Iris pigment epithelial cell (primary cell): ENCODE data around the gene ZEB2.

Experiments
- DNase-seq: peaks from one replicate; pipeline ENCODE4 v3.0.0-alpha.2; 2011; ENCODE audit warnings: low read depth

ZEB2 gene

DNA sequence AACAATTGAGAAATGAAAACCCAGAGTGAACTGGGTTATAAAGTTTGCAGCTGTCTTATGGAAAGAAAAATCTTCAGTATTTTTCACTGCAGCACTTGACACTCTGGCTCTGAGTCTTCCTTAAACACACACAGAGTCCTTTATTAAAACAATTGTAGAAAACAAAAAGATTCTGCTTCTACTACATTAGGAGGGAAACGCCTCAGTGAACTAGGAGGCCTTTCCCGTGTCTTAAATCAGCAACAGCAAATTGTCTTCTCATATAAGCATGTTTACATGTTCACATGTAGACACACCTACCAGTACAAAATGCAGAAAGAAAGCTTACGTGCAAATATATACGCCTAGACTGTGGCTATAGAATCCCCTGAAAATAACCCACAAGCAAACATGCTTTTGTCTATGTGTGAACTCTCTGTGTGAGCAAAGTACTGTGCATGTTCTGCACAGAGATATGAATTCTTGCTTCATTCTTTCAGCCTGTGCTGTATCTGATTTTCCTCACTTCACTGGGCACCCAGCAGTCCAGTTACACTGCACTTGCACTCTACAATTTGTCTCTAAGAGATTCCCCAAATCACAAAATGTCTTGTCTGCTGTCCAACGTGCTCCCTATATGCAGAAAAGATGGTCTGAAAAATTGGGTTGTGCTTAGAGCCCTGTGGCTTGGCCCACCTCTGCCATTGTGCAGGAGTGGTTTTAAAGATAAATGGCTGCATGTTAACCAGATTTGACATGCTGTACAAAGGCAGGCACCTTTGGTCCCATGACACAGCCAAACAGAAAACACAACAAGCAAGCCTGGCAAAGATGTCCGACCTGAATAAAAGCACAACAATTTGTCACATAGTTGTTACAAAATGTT, 24.5 kb downstream of the ZEB2 start:
- DNase-seq: no peak

GRCh38 chr2:144493027-144493809, 26.7 kb downstream of the ZEB2 start:
- no peak for DNase-seq

DNA sequence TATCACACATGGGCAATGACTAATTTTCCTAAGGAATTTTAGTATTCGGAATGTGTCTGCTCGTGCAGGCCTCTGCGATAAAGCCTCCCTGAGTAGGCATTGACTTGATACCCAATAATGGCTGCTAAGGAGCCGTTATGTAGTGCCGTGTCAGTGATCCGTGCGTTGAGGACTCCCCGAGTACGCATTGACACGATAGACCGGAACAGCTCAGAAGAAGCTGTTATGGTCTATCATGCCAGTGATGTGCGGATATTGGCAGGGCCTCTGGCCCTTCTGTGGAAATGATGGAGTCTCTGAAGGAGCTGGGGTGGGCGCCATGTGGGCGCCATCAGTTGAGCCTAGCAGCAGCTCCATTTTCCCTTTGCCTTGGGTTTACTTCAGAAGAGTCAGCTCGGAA, 29.1 kb downstream of the ZEB2 start:
- DNase-seq: no peak

DNA sequence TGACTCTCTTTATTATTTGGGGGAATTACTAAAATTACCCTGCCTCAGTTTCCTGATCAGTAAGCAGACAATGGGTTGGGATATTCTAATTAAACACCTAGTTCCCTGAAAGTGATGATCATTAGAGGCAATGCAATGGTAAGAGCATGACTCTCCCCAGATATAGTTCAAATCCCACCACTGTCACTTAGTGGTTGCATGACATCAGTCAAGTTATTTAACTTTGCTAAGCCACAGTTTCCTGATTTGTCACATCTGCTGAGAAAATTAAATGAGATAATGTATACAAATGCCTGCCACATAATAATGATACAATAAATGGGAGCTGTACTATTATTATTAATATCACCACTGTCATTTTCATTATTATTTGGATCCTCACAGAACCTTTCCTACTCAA, 29.9 kb downstream of the ZEB2 start:
- no peak for DNase-seq

- no peak for DNase-seq
Measured at GRCh38 chr2:144489315-144489916, 30.5 kb downstream of the ZEB2 start.

GRCh38 chr2:144484201-144484948, 35.5 kb downstream of the ZEB2 start:
- DNase-seq: no peak

DNA sequence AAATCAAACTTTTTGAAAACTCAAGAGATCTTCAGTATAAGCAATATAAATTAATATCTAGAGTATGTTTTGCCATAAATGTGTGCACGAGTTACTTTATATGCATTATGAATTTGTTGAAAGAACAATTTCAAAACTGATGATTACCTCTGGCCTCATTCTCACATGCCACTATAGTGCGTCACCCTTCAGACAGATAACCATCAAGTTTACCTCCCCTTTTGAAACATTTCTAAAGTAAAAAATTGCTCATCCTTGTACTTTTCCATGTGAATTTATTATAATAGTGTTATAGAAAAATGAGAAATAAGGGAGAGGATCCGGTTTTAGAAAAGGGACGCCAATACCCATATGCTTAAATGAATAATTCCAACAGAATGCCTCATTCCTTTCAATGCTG, 38.3 kb downstream of the ZEB2 start:
- DNase-seq: peak; percentile 76

GRCh38 chr2:144481109-144481508, 38.8 kb downstream of the ZEB2 start:
- no peak for DNase-seq

DNA sequence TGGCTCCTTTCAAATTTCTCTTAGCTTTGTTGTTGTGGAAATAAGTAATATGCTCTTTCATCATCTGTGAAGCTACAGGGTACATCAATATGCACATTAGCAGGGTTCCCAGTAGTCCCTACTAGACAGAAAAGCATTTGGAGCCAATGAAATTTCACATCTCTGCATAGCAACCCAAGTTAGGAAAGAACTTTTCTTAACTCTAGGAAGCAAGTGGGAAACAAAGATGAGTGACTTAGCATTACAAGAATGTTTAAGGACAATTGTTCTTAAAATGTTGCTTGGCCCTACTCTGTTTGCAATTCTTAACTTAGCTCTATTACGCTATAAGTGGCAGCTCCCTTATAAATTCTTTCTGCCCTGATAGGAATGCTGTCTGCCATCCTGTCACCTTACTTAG, 39.6 kb downstream of the ZEB2 start:
- peak; percentile 83 for DNase-seq

DNA sequence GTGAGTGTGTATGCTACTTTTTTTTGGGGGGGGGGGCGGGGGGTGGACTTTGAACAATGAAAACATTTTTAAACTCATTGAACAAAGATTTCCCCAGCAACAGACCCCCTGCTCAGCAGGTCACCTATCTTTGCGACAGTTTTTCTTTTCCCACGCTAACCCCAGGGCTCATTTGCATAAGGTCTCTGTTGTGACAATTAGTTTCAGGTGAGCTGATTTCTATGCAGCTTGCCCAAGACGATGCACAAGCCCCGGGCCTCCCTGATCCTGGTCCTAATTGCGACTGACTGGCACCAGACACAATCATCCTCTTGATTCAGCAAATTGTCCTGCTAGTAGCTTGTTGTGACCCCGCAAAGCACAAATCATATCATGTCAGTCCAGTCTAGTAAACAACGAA, 40.3 kb downstream of the ZEB2 start:
- DNase-seq: no peak

DNA sequence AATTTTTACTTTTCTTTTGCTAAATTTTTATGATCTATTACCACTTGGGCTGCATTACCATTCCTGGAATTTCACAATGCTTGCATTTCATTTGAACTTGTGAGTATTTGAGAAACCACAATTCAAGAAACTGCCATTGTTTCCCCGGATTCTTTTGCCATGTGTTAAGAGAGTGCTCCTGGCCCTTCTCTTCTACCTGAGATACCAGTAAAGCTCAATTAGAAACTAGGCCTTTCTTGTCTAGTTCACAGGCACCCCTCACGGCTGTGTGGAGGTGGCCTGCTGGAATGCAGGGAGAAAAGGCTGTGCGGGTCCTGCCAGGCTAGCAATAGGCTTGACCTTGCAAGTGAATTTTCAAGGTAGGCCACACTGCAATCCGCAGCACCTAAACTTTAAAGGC, 40.8 kb downstream of the ZEB2 start:
- DNase-seq: peak; percentile 82

GRCh38 chr2:144477957-144478311, 42.0 kb downstream of the ZEB2 start:
- peak; percentile 62 for DNase-seq

GRCh38 chr2:144477281-144477956, 42.5 kb downstream of the ZEB2 start:
- peak; percentile 43 for DNase-seq

DNA sequence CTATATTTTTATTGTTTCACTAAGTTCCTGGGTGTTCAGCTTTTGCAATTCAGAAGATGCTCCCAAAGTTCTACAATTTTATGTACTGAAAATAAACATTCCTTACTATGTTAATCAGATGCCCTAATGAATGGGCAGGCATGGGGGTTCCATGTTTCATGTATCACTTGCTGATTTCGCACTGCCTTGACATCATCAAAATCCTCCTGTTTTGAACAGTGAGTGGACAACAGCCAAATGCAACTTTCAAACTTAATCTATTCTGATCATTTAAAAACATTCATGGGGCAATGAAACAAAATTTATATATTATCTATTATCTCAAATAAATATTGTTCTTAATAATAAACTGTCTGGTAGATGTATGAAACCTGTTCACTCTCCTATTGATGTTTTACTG, 43.2 kb downstream of the ZEB2 start:
- DNase-seq: no peak

GRCh38 chr2:144475569-144476275, 44.2 kb downstream of the ZEB2 start:
- DNase-seq: no peak

DNA sequence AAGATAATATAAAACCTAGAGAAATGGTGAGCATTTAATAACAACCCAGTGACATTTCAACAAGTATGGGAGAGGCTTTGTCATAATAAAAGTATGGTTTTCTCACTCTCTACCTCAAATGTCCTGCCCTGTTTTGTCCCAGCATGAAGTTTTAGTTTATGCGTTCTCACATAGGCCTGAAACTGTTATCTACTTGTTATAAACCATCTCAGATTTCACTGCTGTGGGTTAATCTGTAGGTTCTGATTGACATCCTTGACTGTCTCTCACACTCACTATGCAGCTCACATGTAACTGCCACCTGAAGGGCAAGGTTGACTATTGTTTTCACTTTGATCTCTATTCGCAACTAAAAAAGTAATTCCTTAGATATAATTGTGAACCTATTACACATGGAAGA, 44.9 kb downstream of the ZEB2 start:
- no peak for DNase-seq

DNA sequence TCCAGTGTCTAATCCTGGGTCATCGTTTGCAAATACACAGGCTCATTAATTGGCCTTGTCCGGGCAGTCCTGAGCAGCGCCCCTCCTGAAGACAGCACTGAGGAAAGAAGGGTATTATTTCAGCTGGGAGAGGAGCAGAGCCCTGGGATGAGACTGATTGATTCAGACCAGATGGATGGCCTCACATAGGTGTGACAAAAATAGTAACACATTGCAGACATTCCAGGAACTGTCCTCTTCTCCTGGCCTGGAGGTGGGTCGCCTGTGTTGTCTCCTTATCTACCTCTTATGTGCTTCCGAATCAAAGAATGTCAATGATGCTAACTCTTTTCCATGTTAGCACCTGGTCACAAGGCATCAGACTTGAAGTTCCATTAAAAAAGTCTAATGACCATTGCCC, 45.9 kb downstream of the ZEB2 start:
- no peak for DNase-seq

DNA sequence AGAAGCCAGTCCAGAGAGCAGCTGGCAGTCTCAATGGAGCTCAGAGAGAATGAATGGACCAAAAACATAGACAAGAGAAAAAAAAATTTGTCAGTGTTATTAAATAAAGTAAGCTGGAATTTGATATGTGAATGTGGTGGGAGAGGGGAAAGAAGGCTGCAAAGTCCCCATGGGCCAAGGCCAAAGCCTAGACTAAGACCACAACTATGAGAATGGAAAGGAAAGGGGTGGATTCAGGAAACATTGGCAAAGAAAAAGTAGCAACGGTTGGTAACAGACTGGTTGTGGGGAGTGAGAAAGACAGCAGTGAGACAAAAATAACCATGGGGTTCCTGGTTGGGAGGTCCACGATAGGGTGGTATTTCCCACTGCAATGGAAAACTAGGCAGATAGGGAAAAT, 47.0 kb downstream of the ZEB2 start:
- no peak for DNase-seq

DNA sequence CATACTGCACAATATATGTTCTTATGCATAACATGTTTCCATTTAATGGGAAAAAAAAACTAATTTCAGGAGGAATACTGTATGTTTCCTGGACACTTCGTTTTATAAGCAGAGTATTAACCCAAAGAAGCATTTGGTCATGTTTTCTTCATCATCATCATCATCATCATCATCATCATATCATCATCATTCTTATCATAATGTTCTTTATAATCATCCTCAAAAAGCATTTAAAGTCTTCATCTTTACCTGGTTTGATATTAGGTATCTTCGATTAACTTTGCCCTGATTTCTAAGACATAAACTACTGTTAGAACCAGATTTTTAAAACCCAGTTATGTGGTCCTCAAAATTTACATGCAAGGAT, 47.9 kb downstream of the ZEB2 start:
- DNase-seq: no peak

DNA sequence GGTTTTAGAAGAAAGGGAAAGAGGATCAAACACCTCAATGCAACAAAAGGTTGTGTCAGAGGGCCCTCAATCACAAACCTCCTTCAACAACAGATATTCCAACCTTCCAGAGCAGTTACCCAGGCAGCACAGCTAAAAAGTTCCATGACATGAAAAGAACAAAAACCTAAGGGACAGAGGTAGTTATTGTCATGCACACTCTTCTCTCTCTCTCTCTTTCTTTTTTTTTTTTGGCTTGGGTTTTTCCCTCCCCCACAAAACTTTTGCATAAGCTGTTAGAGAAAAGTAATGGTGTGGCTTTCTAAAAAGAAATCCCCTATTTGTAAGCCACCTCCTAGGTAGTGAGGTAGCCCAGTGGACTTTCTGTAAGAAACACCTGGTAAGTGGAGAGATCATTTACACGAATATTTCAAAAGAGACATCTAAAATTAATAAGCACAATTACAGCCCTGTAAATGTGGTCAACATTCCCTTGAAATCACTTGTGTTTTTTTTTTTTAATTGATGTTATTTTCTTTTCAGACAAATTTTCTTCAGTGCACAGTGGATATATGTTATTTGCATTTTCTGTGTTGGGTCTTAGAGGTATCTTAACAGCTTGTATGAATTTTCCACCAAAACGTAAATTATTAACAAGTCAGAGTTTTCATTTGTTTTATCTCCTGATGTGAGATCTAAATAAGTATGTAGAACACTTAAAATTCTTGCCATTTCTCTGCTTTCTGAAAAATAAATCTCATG, 48.4 kb downstream of the ZEB2 start:
- no peak for DNase-seq
